Retinal pigment epithelial cell (primary cell): Measurements from ENCODE around the gene ORMDL1.
A peak's percentile ranks its signal among the peaks of the same experiment; 100 is the strongest.

Experiments used
- DNase-seq: peaks from one replicate; pipeline ENCODE4 v3.0.0-alpha.2; 2010; ENCODE audit warnings: low read depth
- H3K4me3 ChIP-seq: 2 replicates; pipeline ENCODE4 v1.5.1; 2011; ENCODE audit warnings: mild to moderate bottlenecking, low read length, control low read depth, moderate library complexity
- CTCF ChIP-seq: conservative IDR thresholded peaks from 2 replicates; pipeline ENCODE4 v1.5.1; 2011; ENCODE audit warnings: low read depth, low read length, control low read depth, inconsistent platforms

ORMDL1 gene

GRCh38 chr2:189783927-189784867 lies at the start of gene ORMDL1, which contains the start of gene PMS1:
Gene ORMDL1, minus strand, starts transcription at chr2:189784339. Its CDS starts 1,744 bp downstream, at chr2:189782595.
Gene PMS1, plus strand, starts transcription at chr2:189784450. Its CDS starts 7,360 bp downstream, at chr2:189791810.
- TF ChIP-seq CTCF = no peak
- H3K4me3 ChIP-seq = peak within 1 kb of the TSS; percentile 92
- DNase-seq = peak; percentile 85

GRCh38 chr2:189830510-189830909 lies 46.4 kb upstream of the ORMDL1 start:
- TF ChIP-seq CTCF = no peak
- H3K4me3 ChIP-seq = no peak overlapping the region
- DNase-seq = no peak

GRCh38 chr2:189829102-189829833 lies 45.1 kb upstream of the ORMDL1 start:
- H3K4me3 ChIP-seq = no peak overlapping the region
- DNase-seq = no peak
- TF ChIP-seq CTCF = no peak

- TF ChIP-seq CTCF = no peak
- no peak for DNase-seq
- no peak overlapping the region for H3K4me3 ChIP-seq
These were observed 41.9 kb upstream of the ORMDL1 start for GRCh38 chr2:189826039-189826438.

- no peak for TF ChIP-seq CTCF
- DNase-seq = no peak
- H3K4me3 ChIP-seq = no peak overlapping the region
These were observed 40.7 kb upstream of the ORMDL1 start for GRCh38 chr2:189824694-189825396.

GRCh38 chr2:189821953-189822748 lies 38.0 kb upstream of the ORMDL1 start:
- TF ChIP-seq CTCF = no peak
- DNase-seq = peak; percentile 31
- H3K4me3 ChIP-seq = no peak overlapping the region
